Esophagus muscularis mucosa (tissue), 4 donors: ENCODE results near the gene SCFD1. TPM values are rescaled to one million over a fixed set of nuclear protein-coding genes. Genes with fewer than 3 reads are reported as not detected.
"Not testable (repeated sequence)": the region's sequence is repeated elsewhere in the genome, so short reads cannot be mapped to it uniquely, and the experiment has no call there.

Experiments used
- DNase-seq: peaks from one replicate; pipeline ENCODE4 v3.0.0-alpha.2; 2017; ENCODE audit errors: extremely low spot score
- H3K27ac ChIP-seq, 4 donors: fragments of 200-600 bp; sonication (generic); replicated peaks in 1 of 4; 1 replicate in 3 of 4; 2 replicates in 1 of 4; pipeline ENCODE4 v1.5.1; 2016 to 2019; ENCODE audit warnings: mild to moderate bottlenecking in 1 of 4
- H3K27me3 ChIP-seq, 4 donors: fragments of 200-600 bp; sonication (generic); one replicate each; pipeline versions ENCODE4 v1.5.1 to v1.6.0; 2016 to 2019
- H3K36me3 ChIP-seq, 4 donors: fragments of 200-600 bp; sonication (generic); one replicate each; pipeline ENCODE4 v1.5.1; 2016 to 2019
- H3K4me1 ChIP-seq, 4 donors: fragments of 200-600 bp; sonication (generic); one replicate each; pipeline ENCODE4 v1.5.1; 2016 to 2019
- H3K4me3 ChIP-seq, 4 donors: fragments of 200-600 bp; sonication (generic); 1 replicate in 2 of 4; 2 replicates in 2 of 4; pipeline ENCODE4 v1.5.1; 2016 to 2019; ENCODE audit warnings: mild to moderate bottlenecking in 4 of 4, moderate library complexity in 1 of 4
- H3K9me3 ChIP-seq, 4 donors: fragments of 200-600 bp; sonication (generic); 1 replicate in 3 of 4; 2 replicates in 1 of 4; pipeline ENCODE4 v1.5.1; 2016 to 2019
- EP300 ChIP-seq: sonication (generic); formaldehyde crosslinking; IDR thresholded peaks from one replicate; pipeline ENCODE4 v1.6.1; 2017; ENCODE audit warnings: antibody characterized with exemption
- POLR2A ChIP-seq: fragments of 450-650 bp; IDR thresholded peaks from one replicate; pipeline ENCODE4 v1.6.1; 2017; ENCODE audit warnings: antibody characterized with exemption, moderate library complexity, mild to moderate bottlenecking, low read depth
- POLR2AphosphoS5 ChIP-seq, 2 donors: sonication (generic); formaldehyde crosslinking; IDR thresholded peaks; one replicate each; pipeline ENCODE4 v1.6.1; 2017; ENCODE audit warnings: antibody characterized with exemption in 2 of 2
- WGBS: methylation state at CpG from one replicate; pipeline ENCODE4 v1.1.5; 2018; 5-methylcytosine and 5-hydroxymethylcytosine counted together
- intact Hi-C: fragments of 100-400 bp; cut with DNase I; formaldehyde crosslinking; loops from one replicate; pipeline ENCODE4 v1.15.1; 2023
- total RNA-seq, 4 donors: library from RNA; depleted of rRNA; stranded (reverse); fragments of >200 nt; gene quantifications; one replicate each; pipeline versions ENCODE4 v1.1.0 to v1.2.1, GENCODE V29; 2016
- TF ChIP-seq, protein P1 (sequence below), 3 experiments: fragments of 200-600 bp in 2 of 3; fragments of 450-650 bp in 1 of 3; sonication (generic) in 2 of 3; IDR thresholded peaks; one replicate each; pipeline ENCODE4 v1.5.1; 2017 to 2019; ENCODE audit warnings: antibody characterized with exemption in 3 of 3, mild to moderate bottlenecking in 2 of 3, moderate library complexity in 1 of 3

Gene SCFD1, protein sequence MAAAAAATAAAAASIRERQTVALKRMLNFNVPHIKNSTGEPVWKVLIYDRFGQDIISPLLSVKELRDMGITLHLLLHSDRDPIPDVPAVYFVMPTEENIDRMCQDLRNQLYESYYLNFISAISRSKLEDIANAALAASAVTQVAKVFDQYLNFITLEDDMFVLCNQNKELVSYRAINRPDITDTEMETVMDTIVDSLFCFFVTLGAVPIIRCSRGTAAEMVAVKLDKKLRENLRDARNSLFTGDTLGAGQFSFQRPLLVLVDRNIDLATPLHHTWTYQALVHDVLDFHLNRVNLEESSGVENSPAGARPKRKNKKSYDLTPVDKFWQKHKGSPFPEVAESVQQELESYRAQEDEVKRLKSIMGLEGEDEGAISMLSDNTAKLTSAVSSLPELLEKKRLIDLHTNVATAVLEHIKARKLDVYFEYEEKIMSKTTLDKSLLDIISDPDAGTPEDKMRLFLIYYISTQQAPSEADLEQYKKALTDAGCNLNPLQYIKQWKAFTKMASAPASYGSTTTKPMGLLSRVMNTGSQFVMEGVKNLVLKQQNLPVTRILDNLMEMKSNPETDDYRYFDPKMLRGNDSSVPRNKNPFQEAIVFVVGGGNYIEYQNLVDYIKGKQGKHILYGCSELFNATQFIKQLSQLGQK
- 10 to 100 TPM; 29.6 to 45.7 (median 33.0) TPM for total RNA-seq

DNA sequence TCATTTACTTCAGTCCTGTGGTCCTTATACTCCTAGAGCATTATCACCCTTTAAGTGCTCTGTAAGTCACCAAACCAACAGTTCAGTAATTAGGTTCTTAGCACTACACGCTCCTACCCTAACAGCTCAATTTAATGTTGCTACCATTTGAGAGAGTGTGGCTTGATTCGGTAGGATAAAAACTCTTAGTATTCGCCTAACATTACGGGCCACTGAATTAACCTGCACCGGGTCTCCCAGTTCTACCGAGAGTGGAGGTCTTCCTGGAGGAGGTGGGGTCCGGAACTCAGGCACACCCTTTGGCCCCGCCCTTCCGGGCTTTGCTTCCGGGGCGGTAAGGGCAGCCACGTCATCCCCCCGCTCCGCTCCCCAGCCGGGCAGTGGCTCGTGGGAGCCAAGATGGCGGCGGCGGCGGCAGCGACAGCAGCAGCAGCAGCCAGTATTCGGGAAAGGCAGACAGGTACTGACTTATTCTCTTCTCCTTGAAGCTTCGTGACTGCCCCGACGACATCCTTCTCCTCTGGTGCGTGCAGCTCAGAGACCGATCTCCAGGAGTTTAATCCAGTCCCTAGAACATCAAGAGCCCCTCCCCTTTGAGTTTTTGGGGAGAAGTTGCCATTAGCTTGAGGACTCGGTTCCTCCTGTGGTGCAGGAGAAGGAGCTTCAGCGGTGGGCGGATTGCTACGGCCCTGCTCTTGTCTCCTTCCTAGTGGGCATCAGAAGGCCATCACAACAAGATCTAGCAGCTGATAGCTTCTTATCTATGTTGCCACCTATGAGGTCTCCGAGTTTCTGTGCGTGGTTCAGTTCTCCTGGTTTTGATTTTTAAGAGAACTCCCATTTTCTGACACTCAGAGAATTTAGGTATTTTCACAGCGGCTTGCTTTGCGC lies at the start of gene SCFD1:
TSS of gene SCFD1 (plus strand) at position 380 of the 891 bp plus-strand sequence. CDS start at position 400, 20 bp downstream.
- TF ChIP-seq, protein P1, sequence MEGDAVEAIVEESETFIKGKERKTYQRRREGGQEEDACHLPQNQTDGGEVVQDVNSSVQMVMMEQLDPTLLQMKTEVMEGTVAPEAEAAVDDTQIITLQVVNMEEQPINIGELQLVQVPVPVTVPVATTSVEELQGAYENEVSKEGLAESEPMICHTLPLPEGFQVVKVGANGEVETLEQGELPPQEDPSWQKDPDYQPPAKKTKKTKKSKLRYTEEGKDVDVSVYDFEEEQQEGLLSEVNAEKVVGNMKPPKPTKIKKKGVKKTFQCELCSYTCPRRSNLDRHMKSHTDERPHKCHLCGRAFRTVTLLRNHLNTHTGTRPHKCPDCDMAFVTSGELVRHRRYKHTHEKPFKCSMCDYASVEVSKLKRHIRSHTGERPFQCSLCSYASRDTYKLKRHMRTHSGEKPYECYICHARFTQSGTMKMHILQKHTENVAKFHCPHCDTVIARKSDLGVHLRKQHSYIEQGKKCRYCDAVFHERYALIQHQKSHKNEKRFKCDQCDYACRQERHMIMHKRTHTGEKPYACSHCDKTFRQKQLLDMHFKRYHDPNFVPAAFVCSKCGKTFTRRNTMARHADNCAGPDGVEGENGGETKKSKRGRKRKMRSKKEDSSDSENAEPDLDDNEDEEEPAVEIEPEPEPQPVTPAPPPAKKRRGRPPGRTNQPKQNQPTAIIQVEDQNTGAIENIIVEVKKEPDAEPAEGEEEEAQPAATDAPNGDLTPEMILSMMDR (IDR thresholded peaks at IDR 0.05) = no peak
- no peak for TF ChIP-seq EP300
- peak; percentile 98 to 99 for TF ChIP-seq POLR2AphosphoS5 (IDR thresholded peaks at IDR 0.05)
- TF ChIP-seq POLR2A = peak; percentile 87
- no peaks in the 10 kb centered on the region for H3K27me3 ChIP-seq
- 2% methylated on average over 26 of the region's 35 CpGs for WGBS
- intact Hi-C loops = no loop called here
- H3K4me1 ChIP-seq = peaks cover 28 to 53% (median 44%) of the 10 kb centered on the region in 4 donors
- H3K4me3 ChIP-seq = peak within 1 kb of the TSS; percentile 76 to 84 (median 82)
- no peaks in the 10 kb centered on the region for H3K9me3 ChIP-seq
- H3K36me3 ChIP-seq = no peaks in the 10 kb centered on the region
- H3K27ac ChIP-seq = peak within 1 kb of the TSS; percentile 85 to 89 (median 86)
- DNase-seq = peak; percentile 97

DNA sequence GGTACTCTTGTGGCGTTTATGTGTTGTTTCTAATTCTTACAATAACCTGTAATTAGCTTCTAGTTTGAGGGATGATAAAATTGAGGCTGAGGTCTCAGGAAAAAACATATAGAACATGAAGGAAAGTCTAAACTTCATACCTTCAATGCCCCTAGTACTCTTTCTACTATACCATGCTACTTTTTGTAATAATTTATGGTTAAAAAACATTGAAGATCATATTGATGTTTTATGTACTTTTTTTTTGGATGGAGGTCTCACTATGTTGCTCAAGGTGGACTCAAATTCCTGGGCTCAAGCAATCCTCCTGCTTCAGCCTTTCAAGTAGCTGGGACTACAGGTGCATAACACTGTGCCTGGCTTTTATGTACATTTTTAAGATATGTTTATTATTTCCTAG lies 49.3 kb upstream of the SCFD1 start:
- Histone ChIP-seq H3K27ac (no peak overlapping the region), H3K4me1 (peaks cover 0 to 18% (median 8%) of the 10 kb centered on the region in 4 donors), H3K9me3 (no peaks in the 10 kb centered on the region), H3K36me3 (no peaks in the 10 kb centered on the region), H3K27me3 (no peaks in the 10 kb centered on the region), H3K4me3 (no peak overlapping the region)
- 91% methylated on average over 1 of the region's 1 CpG for WGBS
- intact Hi-C loops = no loop called here
- DNase-seq = no peak
- no peak for TF ChIP-seq EP300
- TF ChIP-seq POLR2A = no peak
- TF ChIP-seq POLR2AphosphoS5 (IDR thresholded peaks at IDR 0.05) = no peak
- TF ChIP-seq, protein P1 (IDR thresholded peaks at IDR 0.05) = no peak

DNA sequence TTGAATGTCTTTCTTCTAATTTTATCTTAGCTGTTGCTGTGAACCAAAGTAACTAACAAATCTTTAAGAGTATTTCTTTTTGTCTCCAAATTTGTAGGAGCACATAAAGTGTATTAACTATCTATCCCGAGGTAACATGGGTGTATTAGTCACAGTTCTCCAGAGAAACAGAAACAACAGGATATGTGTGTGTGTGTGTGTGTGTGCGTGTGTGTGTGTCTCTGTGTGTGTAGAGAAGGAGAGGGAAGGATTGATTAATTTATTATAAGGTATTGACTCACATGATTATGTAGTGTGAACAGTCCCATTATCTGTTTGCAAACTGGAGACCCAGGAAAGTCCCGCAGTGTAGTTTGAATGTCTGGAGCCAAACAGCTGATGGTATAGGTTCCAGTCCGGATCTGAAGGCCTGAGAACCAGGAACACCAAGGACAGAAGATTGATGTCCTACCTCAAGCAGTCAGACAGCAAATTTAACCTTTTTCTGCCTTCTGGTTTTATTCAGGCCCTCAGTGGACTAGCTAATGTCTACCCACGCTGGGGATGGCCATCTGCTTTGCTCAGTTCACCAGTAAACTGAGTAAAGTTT lies 48.8 kb upstream of the SCFD1 start:
- 79% methylated on average over 5 of the region's 5 CpGs for WGBS
- H3K9me3 ChIP-seq = no peaks in the 10 kb centered on the region
- no peak overlapping the region for H3K27ac ChIP-seq
- no peaks in the 10 kb centered on the region for H3K27me3 ChIP-seq
- intact Hi-C loops = no loop called here
- TF ChIP-seq EP300 (no peak), POLR2A (no peak), POLR2AphosphoS5 (IDR thresholded peaks at IDR 0.05) (no peak)
- TF ChIP-seq, protein P1 (IDR thresholded peaks at IDR 0.05) = no peak
- H3K4me3 ChIP-seq = no peak overlapping the region
- no peaks in the 10 kb centered on the region for H3K36me3 ChIP-seq
- peaks cover 0 to 18% (median 8%) of the 10 kb centered on the region in 4 donors for H3K4me1 ChIP-seq
- no peak for DNase-seq

DNA sequence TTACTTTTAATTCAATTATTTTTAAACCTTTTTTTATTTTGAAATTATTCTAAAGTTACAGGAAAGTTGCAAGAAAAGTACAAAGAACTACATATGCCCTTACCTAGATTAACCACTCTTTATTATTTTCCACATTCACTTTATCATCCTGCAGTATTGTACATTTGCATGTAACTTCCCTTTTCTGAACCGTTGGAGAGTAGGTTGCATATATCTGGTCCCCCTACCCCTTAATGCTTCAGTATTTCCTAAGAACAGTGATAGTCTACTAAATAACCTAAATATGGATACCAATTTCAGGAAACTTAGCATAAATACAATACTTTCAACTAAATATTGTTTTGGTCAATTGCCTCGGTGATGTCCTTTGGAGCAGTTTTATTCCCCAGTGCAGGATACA lies 48.2 kb upstream of the SCFD1 start:
- no peaks in the 10 kb centered on the region for H3K36me3 ChIP-seq
- TF ChIP-seq EP300 (no peak), POLR2A (no peak), POLR2AphosphoS5 (IDR thresholded peaks at IDR 0.05) (no peak)
- TF ChIP-seq, protein P1 (IDR thresholded peaks at IDR 0.05) = no peak
- intact Hi-C loops = no loop called here
- DNase-seq = no peak
- WGBS = 73% methylated on average over 2 of the region's 2 CpGs
- H3K27me3 ChIP-seq = no peaks in the 10 kb centered on the region
- H3K27ac ChIP-seq = no peak overlapping the region
- H3K4me3 ChIP-seq = no peak overlapping the region
- H3K4me1 ChIP-seq = peaks cover 0 to 18% (median 8%) of the 10 kb centered on the region in 4 donors
- no peaks in the 10 kb centered on the region for H3K9me3 ChIP-seq

DNA sequence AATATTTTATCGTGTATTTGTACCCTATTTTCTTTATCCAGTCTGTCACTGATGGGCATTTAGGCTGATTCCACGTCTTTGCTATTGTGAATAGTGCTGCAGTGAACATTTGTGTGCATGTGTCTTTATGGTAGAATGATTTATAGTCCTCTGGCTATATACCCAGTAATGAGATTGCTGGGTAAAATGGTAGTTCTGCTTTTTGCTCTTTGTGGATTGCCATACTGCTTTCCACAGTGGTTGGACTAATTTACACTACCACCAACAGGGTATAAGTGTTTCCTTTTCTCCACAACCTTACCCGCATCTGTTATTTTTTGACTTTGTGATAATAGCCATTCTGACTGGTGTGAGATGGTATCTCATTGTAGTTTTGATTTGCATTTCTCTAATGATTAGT lies 47.3 kb upstream of the SCFD1 start:
- DNase-seq, H3K4me3 ChIP-seq, H3K27me3 ChIP-seq, H3K9me3 ChIP-seq, H3K27ac ChIP-seq, intact Hi-C loops, H3K36me3 ChIP-seq: not testable (repeated sequence)
- peaks cover 0 to 15% (median 6%) of the 10 kb centered on the region in 4 donors for H3K4me1 ChIP-seq
- 92% methylated on average over 3 of the region's 3 CpGs for WGBS

DNA sequence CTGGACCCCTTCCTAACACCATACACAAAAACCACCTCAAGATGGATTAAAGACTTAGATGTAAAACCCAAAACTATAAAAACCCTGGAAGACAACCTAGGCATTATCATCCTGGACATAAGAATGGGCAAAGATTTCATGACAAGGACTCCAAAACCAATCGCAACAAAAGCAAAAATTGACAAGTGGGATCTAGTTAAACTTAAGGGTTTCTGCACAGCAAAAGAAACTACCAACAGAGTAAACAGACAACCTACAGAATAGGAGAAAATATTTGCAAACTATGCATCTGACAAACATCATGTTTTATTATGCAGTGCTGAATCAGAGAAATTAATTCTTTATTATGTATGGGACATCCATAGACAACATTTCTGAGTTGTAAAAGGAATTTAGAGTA lies 45.8 kb upstream of the SCFD1 start:
- H3K27me3 ChIP-seq, H3K27ac ChIP-seq, H3K9me3 ChIP-seq, H3K36me3 ChIP-seq, intact Hi-C loops, H3K4me3 ChIP-seq, DNase-seq: not testable (repeated sequence)
- peaks cover 0 to 13% (median 0%) of the 10 kb centered on the region in 4 donors for H3K4me1 ChIP-seq
- WGBS = 96% methylated on average over 1 of the region's 1 CpG
